Osteoblast (primary cell): ENCODE measurements around the gene SARDH. TPM values are rescaled to one million over a fixed set of nuclear protein-coding genes. Genes with fewer than 3 reads are reported as not detected.

Experiments used
- DNase-seq: peaks from one replicate; pipeline ENCODE4 v3.0.0; 2011; ENCODE audit warnings: low spot score, mixed read lengths; ENCODE audit not compliant: insufficient read length; ENCODE audit errors: missing footprints
- H2AFZ ChIP-seq: 2 replicates; pipeline ENCODE4 v1.6.0; 2011; ENCODE audit warnings: mild to moderate bottlenecking, low read length
- H3K27ac ChIP-seq: 2 replicates; pipeline ENCODE4 v1.5.1; 2011; ENCODE audit warnings: mild to moderate bottlenecking, low read depth, low read length, moderate library complexity
- H3K27me3 ChIP-seq: 2 replicates; pipeline ENCODE4 v1.6.0; 2012; ENCODE audit warnings: mild to moderate bottlenecking, control low read depth, inconsistent platforms, low read length, moderate library complexity; ENCODE audit not compliant: insufficient read depth
- H3K36me3 ChIP-seq: 2 replicates; pipeline ENCODE4 v1.5.1; 2011; ENCODE audit warnings: mild to moderate bottlenecking, low read length, control low read depth, moderate library complexity; ENCODE audit not compliant: insufficient read depth
- H3K4me1 ChIP-seq: 2 replicates; pipeline ENCODE4 v1.5.1; 2011; ENCODE audit warnings: mild to moderate bottlenecking, low read length, control low read depth, moderate library complexity; ENCODE audit not compliant: insufficient read depth
- H3K4me2 ChIP-seq: 2 replicates; pipeline ENCODE4 v1.6.0; 2011; ENCODE audit warnings: mild to moderate bottlenecking, low read length; ENCODE audit not compliant: insufficient read depth
- H3K4me3 ChIP-seq: fragments of 200-600 bp; sonication (generic); 3 replicates; pipeline ENCODE4 v1.5.1; 2012; ENCODE audit warnings: mild to moderate bottlenecking, low read length, inconsistent platforms; ENCODE audit not compliant: insufficient read depth
- H3K79me2 ChIP-seq: 2 replicates; pipeline ENCODE4 v1.6.0; 2012; ENCODE audit warnings: mild to moderate bottlenecking, low read length, control low read depth, inconsistent platforms; ENCODE audit not compliant: insufficient read depth
- H3K9me3 ChIP-seq: 2 replicates; pipeline ENCODE4 v1.5.1; 2011; ENCODE audit warnings: low read depth, low read length, control low read depth
- H4K20me1 ChIP-seq: 2 replicates; pipeline ENCODE4 v1.6.0; 2012; ENCODE audit warnings: mild to moderate bottlenecking, low read length, control low read depth; ENCODE audit not compliant: insufficient read depth
- CTCF ChIP-seq: IDR thresholded peaks from 2 replicates; pipeline ENCODE4 v1.5.1; 2011; ENCODE audit warnings: mild to moderate bottlenecking, low read depth, low read length, moderate library complexity; ENCODE audit errors: extremely low read depth
- total RNA-seq: library from RNA; depleted of rRNA; stranded (reverse); fragments of >200 nt; gene quantifications from 2 replicates; pipeline ENCODE4 v1.2.3, GENCODE V29; 2012

The SARDH gene
- total RNA-seq, 1 donor: 5.4 TPM

- Histone ChIP-seq H3K4me3 (no peak overlapping the region), H3K4me1 (no peaks in the 10 kb centered on the region), H3K36me3 (no peaks in the 10 kb centered on the region), H3K27ac (no peak overlapping the region), H4K20me1 (no peaks in the 10 kb centered on the region), H3K4me2 (no peak overlapping the region), H3K9me3 (no peaks in the 10 kb centered on the region), H2AFZ (no peak overlapping the region), H3K27me3 (peaks cover 5% of the 10 kb centered on the region), H3K79me2 (no peaks in the 10 kb centered on the region)
- peak; percentile 58 for TF ChIP-seq CTCF
- DNase-seq: peak; percentile 91
Observed at GRCh38 chr9:133726401-133727276, 11.5 kb downstream of the SARDH start.

- TF ChIP-seq CTCF: no peak
- DNase-seq: peak; percentile 37
- peaks cover 5% of the 10 kb centered on the region for H3K27me3 ChIP-seq
Observed at GRCh38 chr9:133725886-133726285, 12.3 kb downstream of the SARDH start.

GRCh38 chr9:133718563-133719315 lies 19.4 kb downstream of the SARDH start:
- no peaks in the 10 kb centered on the region for H3K79me2 ChIP-seq
- no peak for DNase-seq
- no peaks in the 10 kb centered on the region for H3K9me3 ChIP-seq
- no peak overlapping the region for H3K4me2 ChIP-seq
- no peak overlapping the region for H3K27ac ChIP-seq
- no peak overlapping the region for H2AFZ ChIP-seq
- H4K20me1 ChIP-seq: no peaks in the 10 kb centered on the region
- H3K4me1 ChIP-seq: peaks cover 21% of the 10 kb centered on the region
- no peaks in the 10 kb centered on the region for H3K36me3 ChIP-seq
- TF ChIP-seq CTCF: no peak
- H3K27me3 ChIP-seq: no peaks in the 10 kb centered on the region
- H3K4me3 ChIP-seq: no peak overlapping the region

More at GRCh38 chr9:133725886-133726285, 12.3 kb downstream of the SARDH start:
- Histone ChIP-seq H4K20me1 (no peaks in the 10 kb centered on the region), H3K27ac (no peak overlapping the region), H3K4me3 (no peak overlapping the region), H3K4me2 (no peak overlapping the region), H3K4me1 (no peaks in the 10 kb centered on the region), H3K79me2 (no peaks in the 10 kb centered on the region), H3K9me3 (no peaks in the 10 kb centered on the region), H2AFZ (no peak overlapping the region), H3K36me3 (no peaks in the 10 kb centered on the region)
